A549 (cell line): ENCODE results near the gene TJP2.

Source experiments
- CTCF ChIP-seq: fragments of >200 bp; sonication (Bioruptor Twin); formaldehyde crosslinking; IDR thresholded peaks from 3 replicates; pipeline ENCODE4 v1.5.1; 2016
- EP300 ChIP-seq, 2 experiments: fragments of >200 bp; sonication (Bioruptor Twin); formaldehyde crosslinking; IDR thresholded peaks; 2 replicates in 1 of 2; 3 replicates in 1 of 2; pipeline ENCODE4 v1.6.1; 2016 to 2017
- HOXA7 ChIP-seq: fragments of 250-450 bp; sonication (Bioruptor Pico); IDR thresholded peaks from 2 replicates; pipeline ENCODE4 v1.5.0; 2020; ENCODE audit warnings: mild to moderate bottlenecking, moderate library complexity
- KDM1A ChIP-seq: fragments of 200-600 bp; sonication (generic); IDR thresholded peaks from 2 replicates; pipeline ENCODE4 v1.6.1; 2016; ENCODE audit warnings: low read depth, mild to moderate bottlenecking
- MAZ ChIP-seq: fragments of 150-350 bp; IDR thresholded peaks from 2 replicates; pipeline ENCODE4 v1.6.1; 2014; ENCODE audit warnings: antibody characterized with exemption, low read depth, low read length, borderline replicate concordance
- MYC ChIP-seq: IDR thresholded peaks from 2 replicates; pipeline ENCODE4 v1.6.1; 2012; ENCODE audit warnings: mild to moderate bottlenecking, inconsistent platforms, low read length, improper control_type of control experiment, borderline replicate concordance
- POLR2A ChIP-seq: IDR thresholded peaks from 2 replicates; pipeline ENCODE4 v1.6.1; 2012; ENCODE audit warnings: mild to moderate bottlenecking, low read length
- RCOR1 ChIP-seq: fragments of 150-350 bp; IDR thresholded peaks from 2 replicates; pipeline ENCODE4 v1.6.1; 2014; ENCODE audit warnings: antibody characterized with exemption, low read length, low read depth
- RFX5 ChIP-seq: fragments of 450-650 bp; IDR thresholded peaks from 2 replicates; pipeline ENCODE4 v1.7.1; 2014; ENCODE audit warnings: antibody characterized with exemption, mild to moderate bottlenecking, moderate library complexity
- SMC3 ChIP-seq: fragments of >200 bp; sonication (Bioruptor Twin); formaldehyde crosslinking; IDR thresholded peaks from 3 replicates; pipeline ENCODE4 v1.6.1; 2018; ENCODE audit warnings: inconsistent platforms
- TF ChIP-seq, protein P1 (sequence below): fragments of 450-650 bp; IDR thresholded peaks from 2 replicates; pipeline ENCODE4 v1.6.1; 2014; ENCODE audit warnings: antibody characterized with exemption

DNA sequence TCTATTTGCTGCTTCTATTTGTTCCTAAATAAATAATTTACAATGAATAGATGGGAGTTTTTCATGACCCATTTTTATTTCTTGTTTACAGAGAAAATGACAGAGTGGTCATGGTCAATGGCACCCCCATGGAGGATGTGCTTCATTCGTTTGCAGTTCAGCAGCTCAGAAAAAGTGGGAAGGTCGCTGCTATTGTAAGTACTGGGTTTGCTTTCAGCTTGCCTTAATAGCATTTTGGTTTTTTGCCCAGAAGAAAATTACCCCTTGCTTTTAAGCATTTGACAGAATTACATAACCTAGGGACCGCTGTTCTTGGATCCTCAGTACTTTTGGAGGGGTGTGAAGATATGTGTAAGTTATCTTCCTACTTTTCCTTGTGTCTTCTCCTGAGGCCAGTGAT is 44.1 kb downstream of the TJP2 start:
- TF ChIP-seq, protein P1, sequence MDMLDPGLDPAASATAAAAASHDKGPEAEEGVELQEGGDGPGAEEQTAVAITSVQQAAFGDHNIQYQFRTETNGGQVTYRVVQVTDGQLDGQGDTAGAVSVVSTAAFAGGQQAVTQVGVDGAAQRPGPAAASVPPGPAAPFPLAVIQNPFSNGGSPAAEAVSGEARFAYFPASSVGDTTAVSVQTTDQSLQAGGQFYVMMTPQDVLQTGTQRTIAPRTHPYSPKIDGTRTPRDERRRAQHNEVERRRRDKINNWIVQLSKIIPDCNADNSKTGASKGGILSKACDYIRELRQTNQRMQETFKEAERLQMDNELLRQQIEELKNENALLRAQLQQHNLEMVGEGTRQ: no peak
- TF ChIP-seq EP300 (IDR thresholded peaks at IDR 0.05): no peak
- no peak for TF ChIP-seq CTCF
- TF ChIP-seq POLR2A: no peak
- TF ChIP-seq SMC3: no peak
- TF ChIP-seq MYC: no peak
- no peak for TF ChIP-seq RCOR1
- TF ChIP-seq HOXA7 (CRISPR knock-in tag): no peak
- TF ChIP-seq RFX5: no peak
- no peak for TF ChIP-seq KDM1A
- no peak for TF ChIP-seq MAZ
